DOHH2 (cell line): ENCODE data around the gene MYL6.

Source experiments
- H3F3A ChIP-seq: fragments of 200-600 bp; sonication (generic), shearing (Covaris generic); 2 replicates; pipeline ENCODE4 v1.6.0; 2016; ENCODE audit warnings: antibody characterized with exemption, mild to moderate bottlenecking; ENCODE audit not compliant: control insufficient read depth, insufficient read depth
- H3K27ac ChIP-seq: fragments of 200-600 bp; sonication (generic); 2 replicates; pipeline ENCODE4 v1.5.1; 2014; ENCODE audit warnings: low read depth, mild to moderate bottlenecking, low read length, moderate library complexity
- H3K27me3 ChIP-seq: fragments of 200-600 bp; sonication (generic); 2 replicates; pipeline ENCODE4 v1.6.1; 2014; ENCODE audit warnings: mild to moderate bottlenecking, low read length, mixed read lengths; ENCODE audit not compliant: control insufficient read depth
- H3K36me3 ChIP-seq: fragments of 200-600 bp; sonication (generic); 2 replicates; pipeline ENCODE4 v1.6.1; 2014; ENCODE audit warnings: mild to moderate bottlenecking, low read length, moderate library complexity, mixed read lengths; ENCODE audit not compliant: control insufficient read depth
- H3K4me1 ChIP-seq: fragments of 200-600 bp; sonication (generic); 2 replicates; pipeline ENCODE4 v1.6.1; 2014; ENCODE audit warnings: mild to moderate bottlenecking, low read length, mixed read lengths; ENCODE audit not compliant: control insufficient read depth
- H3K4me2 ChIP-seq: fragments of 200-600 bp; sonication (generic); 2 replicates; pipeline ENCODE4 v1.6.0; 2014; ENCODE audit warnings: mild to moderate bottlenecking, low read length, moderate library complexity
- H3K4me3 ChIP-seq: fragments of 200-600 bp; sonication (generic); 2 replicates; pipeline ENCODE4 v1.5.1; 2014; ENCODE audit warnings: mild to moderate bottlenecking, low read length, mixed read lengths
- H3K79me2 ChIP-seq: fragments of 200-600 bp; sonication (generic); 2 replicates; pipeline ENCODE4 v1.6.1; 2014; ENCODE audit warnings: mild to moderate bottlenecking, low read length, mixed read lengths; ENCODE audit not compliant: control insufficient read depth
- H3K9me2 ChIP-seq: fragments of 200-600 bp; sonication (generic); replicated peaks from 2 replicates; pipeline ENCODE4 v1.6.1; 2014; ENCODE audit warnings: mild to moderate bottlenecking, low read length, mixed read lengths; ENCODE audit not compliant: control insufficient read depth
- H3K9me3 ChIP-seq: fragments of 200-600 bp; sonication (generic); 2 replicates; pipeline ENCODE4 v1.6.1; 2014; ENCODE audit warnings: antibody characterized with exemption, low read length, mixed read lengths; ENCODE audit not compliant: control insufficient read depth, insufficient read depth
- H4K20me1 ChIP-seq: fragments of 200-600 bp; sonication (generic); 2 replicates; pipeline ENCODE4 v1.6.0; 2014; ENCODE audit warnings: low read depth, mild to moderate bottlenecking, antibody characterized with exemption, low read length, moderate library complexity; ENCODE audit not compliant: control insufficient read depth, insufficient read depth
- EZH2phosphoT487 ChIP-seq: fragments of 200-600 bp; sonication (generic); IDR thresholded peaks from 2 replicates; pipeline ENCODE4 v1.6.1; 2017; ENCODE audit warnings: borderline replicate concordance, mild to moderate bottlenecking, antibody characterized with exemption, low read length, moderate library complexity, mixed read lengths
- TF ChIP-seq, protein P1 (sequence below): fragments of 200-600 bp; sonication (generic); IDR thresholded peaks from one replicate; pipeline ENCODE4 v1.5.1; 2014; ENCODE audit warnings: antibody characterized with exemption, mild to moderate bottlenecking, low read depth, low read length; ENCODE audit not compliant: poor library complexity, severe bottlenecking

Gene MYL6

GRCh38 chr12:56120158-56120846 is 37.9 kb upstream of the MYL6 start:
- H3K27ac ChIP-seq = no peak overlapping the region
- peaks cover 44% of the 10 kb centered on the region for H3K79me2 ChIP-seq
- peak overlapping the region; percentile 82 for H3K4me3 ChIP-seq
- TF ChIP-seq, protein P1, sequence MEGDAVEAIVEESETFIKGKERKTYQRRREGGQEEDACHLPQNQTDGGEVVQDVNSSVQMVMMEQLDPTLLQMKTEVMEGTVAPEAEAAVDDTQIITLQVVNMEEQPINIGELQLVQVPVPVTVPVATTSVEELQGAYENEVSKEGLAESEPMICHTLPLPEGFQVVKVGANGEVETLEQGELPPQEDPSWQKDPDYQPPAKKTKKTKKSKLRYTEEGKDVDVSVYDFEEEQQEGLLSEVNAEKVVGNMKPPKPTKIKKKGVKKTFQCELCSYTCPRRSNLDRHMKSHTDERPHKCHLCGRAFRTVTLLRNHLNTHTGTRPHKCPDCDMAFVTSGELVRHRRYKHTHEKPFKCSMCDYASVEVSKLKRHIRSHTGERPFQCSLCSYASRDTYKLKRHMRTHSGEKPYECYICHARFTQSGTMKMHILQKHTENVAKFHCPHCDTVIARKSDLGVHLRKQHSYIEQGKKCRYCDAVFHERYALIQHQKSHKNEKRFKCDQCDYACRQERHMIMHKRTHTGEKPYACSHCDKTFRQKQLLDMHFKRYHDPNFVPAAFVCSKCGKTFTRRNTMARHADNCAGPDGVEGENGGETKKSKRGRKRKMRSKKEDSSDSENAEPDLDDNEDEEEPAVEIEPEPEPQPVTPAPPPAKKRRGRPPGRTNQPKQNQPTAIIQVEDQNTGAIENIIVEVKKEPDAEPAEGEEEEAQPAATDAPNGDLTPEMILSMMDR = no peak
- no peak for TF ChIP-seq EZH2phosphoT487
- H3K36me3 ChIP-seq = peaks cover 42% of the 10 kb centered on the region
- peaks cover 36% of the 10 kb centered on the region for H3F3A ChIP-seq
- H3K27me3 ChIP-seq = no peaks in the 10 kb centered on the region
- peaks cover 37% of the 10 kb centered on the region for H3K4me1 ChIP-seq
- no peaks in the 10 kb centered on the region for H4K20me1 ChIP-seq
- no peaks in the 10 kb centered on the region for H3K9me2 ChIP-seq
- peak overlapping the region; percentile 99 for H3K4me2 ChIP-seq
- no peaks in the 10 kb centered on the region for H3K9me3 ChIP-seq

- Histone ChIP-seq H3K36me3 (peaks cover 42% of the 10 kb centered on the region), H3K9me3 (no peaks in the 10 kb centered on the region), H3K27ac (no peak overlapping the region), H3K4me3 (no peak overlapping the region), H4K20me1 (no peaks in the 10 kb centered on the region), H3K4me1 (peaks cover 45% of the 10 kb centered on the region), H3K9me2 (no peaks in the 10 kb centered on the region), H3K27me3 (no peaks in the 10 kb centered on the region), H3K4me2 (no peak overlapping the region), H3K79me2 (peaks cover 46% of the 10 kb centered on the region), H3F3A (peaks cover 35% of the 10 kb centered on the region)
- TF ChIP-seq, protein P1 = no peak
- no peak for TF ChIP-seq EZH2phosphoT487
Observed at GRCh38 chr12:56121204-56121870, 36.8 kb upstream of the MYL6 start.

- H3K4me1 ChIP-seq = peaks cover 58% of the 10 kb centered on the region
- peaks cover 38% of the 10 kb centered on the region for H3F3A ChIP-seq
- no peaks in the 10 kb centered on the region for H3K9me2 ChIP-seq
- no peak overlapping the region for H3K27ac ChIP-seq
- H3K9me3 ChIP-seq = no peaks in the 10 kb centered on the region
- H3K36me3 ChIP-seq = peaks cover 30% of the 10 kb centered on the region
- no peak for TF ChIP-seq EZH2phosphoT487
- TF ChIP-seq, protein P1 = no peak
- H3K27me3 ChIP-seq = no peaks in the 10 kb centered on the region
- H3K4me3 ChIP-seq = no peak overlapping the region
- no peak overlapping the region for H3K4me2 ChIP-seq
- H3K79me2 ChIP-seq = peaks cover 38% of the 10 kb centered on the region
- no peaks in the 10 kb centered on the region for H4K20me1 ChIP-seq
Observed at GRCh38 chr12:56122637-56123036, 35.5 kb upstream of the MYL6 start.
